Measurements from ENCODE around the gene IPCEF1.

The IPCEF1 gene

DNA sequence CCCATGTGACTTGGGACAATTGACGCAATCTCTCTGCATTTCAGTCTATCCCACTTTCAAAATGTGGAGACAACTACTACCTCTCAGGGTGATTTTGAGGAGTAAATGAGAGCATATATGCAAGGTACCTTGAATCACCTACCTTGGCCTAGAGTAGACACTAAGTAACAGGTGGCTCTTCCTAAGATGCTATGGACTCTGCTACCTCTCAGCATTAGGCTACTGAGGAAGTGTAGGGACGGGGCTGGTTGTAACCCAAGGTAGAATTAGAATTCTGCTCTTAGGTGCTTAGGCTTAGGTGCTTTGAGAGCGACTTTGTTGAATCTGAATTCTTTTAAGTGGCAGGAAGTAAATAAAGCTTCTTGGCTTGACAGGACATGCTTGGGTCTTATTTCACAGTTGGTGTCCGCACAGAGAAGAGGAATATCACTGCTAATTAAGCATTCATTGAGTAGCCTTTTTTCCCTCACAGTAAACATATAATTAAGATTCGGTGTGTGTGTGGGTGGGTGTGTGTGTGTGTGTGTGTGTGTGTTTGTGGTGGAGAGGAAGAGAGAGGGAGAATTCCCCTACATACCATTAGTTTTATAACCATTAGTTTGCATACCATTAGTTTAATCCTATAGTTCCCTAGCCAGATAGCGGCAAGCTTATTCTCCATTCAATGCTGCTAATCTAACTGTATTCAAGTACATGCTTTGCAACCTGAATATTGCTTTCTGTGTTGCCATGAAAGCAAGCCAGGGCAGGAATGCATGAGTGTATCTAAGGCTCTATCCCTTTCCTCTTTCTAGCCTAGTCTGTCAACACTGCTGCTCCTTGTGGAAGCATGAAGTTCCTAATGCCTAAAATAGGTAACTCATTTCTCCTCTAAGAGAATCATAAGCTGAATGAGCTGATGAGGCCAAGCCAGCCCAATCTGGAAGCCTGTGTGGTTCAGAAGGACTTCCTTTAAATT, 112.5 kb downstream of the IPCEF1 start:
- DNase-seq, result no peak

DNA sequence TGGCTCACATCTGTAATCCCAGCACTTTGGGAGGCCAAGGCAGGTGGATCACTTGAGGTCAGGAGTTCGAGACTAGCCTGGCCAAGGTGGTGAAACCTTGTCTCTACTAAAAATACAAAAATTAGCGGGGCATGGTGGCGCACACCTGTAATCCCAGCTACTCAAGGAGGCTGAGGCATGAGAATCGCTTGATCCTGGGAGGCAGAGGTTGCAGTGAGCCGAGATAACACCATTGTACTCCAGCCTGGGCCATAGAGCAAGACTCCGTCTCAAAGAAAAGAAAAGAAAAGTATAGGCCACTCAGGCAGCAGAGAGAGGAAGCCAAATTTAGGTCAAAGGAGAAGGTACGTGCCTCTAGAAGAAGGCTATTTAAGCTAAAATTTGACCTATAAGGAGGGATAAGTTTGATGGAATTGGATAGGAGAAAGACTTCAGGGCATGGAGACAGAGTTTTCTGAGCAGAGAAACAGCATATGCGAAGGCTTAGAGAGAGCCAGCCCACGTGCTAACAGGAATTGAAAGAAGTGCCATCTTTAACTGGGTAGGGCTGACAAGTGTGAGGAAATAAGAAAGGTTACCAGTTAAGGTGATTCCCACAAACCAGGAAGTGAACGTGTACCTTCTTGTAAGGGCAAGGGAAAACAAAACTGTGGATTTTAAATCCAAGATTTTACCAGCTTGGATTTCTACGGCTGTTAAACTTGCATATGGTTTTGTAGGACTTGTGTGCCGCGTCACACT, 113.8 kb downstream of the IPCEF1 start:
- DNase-seq, result no peak

DNA sequence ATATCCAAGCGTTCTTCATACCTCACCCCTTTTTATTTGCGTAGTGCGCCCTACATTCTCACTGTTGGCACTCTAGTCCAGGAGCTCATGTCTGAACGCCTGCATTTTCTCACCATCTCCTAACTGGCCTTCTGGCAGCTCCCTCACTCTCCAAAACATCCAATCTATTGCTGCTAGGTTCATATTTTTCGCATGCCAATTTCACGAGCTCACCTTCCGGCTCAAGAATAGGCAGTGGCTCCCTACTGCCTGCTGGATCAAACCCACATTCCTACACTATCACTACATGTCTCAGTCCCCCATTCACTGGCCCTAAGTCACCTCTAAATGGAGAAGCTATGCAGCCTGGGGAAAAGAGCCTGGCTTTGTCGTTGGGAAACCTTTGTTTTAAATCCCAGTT, 115.0 kb downstream of the IPCEF1 start:
- no peak for DNase-seq

DNA sequence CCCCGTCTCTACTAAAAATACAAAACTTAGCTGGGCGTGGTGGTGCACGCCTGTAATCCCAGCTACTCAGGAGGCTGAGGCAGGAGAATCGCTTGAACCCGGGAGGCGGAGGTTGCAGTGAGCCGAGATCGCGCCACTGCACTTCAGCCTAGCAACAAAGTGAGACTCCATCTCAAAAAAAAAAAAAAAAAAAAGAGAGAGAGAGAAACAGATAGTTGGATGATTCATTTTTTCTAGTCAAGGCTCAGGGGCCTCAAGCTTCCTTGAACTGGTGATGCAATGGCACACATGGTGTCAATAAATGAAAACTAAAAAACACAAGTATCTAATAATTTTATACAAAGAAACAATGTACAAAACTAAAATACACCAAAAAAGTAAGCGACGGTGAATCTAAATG, 115.5 kb downstream of the IPCEF1 start:
- peak in 1 of 5 experiments; percentile 33 for DNase-seq

DNA sequence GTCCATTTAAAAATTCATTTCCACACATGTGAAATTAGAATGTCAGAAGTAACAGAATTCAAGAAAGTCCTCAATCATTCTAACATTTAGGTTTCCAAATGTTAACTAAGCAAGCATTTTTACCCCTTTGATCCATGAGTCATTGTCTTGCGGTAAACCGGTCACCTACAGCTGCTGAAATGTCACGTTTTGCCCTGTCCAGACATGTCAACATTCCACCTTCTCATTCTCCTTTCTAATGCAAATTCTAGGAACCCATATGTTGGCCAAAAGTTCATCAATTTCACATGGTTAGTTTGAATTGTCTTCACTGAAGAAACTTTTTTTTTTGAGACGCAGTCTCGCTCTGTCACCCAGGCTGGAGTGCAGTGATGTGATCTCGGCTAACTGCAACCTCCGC, 117.2 kb downstream of the IPCEF1 start:
- peak in 1 of 5 experiments; percentile 28 for DNase-seq

DNA sequence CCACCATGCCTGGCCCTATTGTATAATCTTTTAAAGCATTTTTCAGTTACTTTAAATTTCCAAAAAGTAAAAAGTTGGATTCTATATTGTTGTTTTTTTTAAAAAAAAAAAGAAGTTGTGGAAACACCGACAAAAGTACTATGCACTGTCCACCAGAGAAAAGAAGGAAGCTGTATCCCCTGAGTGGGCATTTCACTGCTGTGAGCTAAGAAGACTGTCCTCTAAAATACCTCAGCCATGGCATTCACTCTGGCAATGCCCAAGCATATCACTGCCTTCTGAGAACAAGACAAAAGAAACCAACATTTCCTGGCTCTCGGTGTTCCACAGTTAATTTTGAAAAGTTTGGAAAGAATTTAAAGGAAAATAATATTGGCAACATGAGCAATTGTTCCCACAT, 117.8 kb downstream of the IPCEF1 start:
- no peak for DNase-seq

DNA sequence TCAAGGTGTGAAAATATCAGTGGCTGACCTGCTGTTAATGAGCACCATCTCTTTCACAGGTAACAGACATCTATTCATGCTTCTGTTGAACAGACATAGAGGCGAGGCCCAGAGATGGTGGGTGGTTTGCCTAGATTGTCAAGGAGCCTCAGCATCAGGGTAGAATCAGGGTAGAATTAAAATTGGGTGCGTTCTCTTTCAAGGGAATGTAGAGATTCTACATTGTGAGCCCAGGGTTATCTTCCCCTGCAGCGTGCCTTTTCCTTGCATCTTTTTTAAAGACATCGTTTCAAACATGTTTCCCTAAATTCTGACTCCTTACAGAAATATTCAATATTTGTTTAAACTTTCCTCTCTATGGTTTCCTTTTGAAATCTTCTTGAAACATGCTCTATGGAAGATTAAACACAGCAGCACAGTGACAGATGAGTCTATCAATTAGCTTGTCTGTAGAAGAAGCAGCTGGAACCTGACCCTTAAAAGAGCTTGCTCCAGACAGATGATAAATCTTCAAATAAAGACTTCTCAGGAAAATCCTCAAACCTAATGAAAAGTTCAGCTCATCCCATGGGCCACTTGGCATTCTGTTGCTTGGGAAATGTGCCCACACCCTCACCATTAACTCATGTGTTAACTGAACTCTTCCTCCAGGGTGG, 119.8 kb downstream of the IPCEF1 start:
- no peak for DNase-seq

DNA sequence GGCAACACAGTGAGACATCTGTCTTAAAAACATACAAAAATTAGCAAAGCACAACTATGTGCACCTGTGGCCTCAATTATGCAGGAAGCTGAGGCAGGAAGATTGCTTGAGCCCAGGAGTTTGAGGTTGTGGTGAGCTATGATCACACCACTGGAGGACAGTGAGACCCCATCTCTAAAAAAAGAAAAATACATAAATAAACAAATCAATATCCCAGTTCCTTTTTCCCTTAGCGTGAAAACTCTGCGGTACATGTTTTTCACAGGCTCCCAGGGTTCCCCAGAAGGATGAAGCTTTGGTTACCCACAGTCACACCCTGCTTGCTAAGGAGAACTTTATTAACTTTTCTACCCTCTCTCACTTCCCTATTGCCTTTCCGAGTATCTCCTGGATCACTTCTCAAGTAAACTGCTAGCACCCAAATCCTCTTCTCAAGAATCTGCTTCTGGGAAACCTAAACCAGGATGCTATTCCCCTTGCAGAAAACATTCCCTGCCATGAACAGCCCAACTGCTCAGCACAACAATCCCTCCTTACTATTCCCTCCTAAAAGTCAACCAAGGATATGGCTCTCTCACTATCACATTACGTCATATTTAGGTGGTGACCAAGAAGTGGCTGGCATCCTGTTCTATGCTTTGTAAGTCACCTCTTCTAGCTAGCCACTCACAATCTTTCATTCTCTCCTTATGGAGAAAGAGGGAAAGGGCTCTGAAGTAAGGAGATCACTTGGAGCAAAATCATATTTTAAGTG, 122.4 kb downstream of the IPCEF1 start:
- DNase-seq, result no peak

DNA sequence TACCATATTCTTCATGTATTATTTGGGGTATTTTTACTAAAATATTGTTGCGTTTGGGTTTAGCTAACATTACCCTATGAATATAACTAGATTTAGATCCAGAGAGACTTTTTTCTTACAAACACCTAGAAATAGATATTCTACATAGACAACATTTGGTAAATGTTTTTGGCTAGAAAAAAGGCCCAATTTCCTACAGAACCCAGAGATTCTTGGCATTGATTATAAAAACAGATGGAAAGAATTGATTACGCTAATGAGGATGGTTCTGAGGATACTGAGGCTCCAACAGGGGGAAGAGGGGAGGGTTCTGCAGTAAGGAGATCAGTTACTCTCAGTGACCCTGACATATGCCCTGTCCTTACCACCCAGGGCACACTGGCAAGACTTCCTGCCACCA, 123.2 kb downstream of the IPCEF1 start:
- no peak for DNase-seq

DNA sequence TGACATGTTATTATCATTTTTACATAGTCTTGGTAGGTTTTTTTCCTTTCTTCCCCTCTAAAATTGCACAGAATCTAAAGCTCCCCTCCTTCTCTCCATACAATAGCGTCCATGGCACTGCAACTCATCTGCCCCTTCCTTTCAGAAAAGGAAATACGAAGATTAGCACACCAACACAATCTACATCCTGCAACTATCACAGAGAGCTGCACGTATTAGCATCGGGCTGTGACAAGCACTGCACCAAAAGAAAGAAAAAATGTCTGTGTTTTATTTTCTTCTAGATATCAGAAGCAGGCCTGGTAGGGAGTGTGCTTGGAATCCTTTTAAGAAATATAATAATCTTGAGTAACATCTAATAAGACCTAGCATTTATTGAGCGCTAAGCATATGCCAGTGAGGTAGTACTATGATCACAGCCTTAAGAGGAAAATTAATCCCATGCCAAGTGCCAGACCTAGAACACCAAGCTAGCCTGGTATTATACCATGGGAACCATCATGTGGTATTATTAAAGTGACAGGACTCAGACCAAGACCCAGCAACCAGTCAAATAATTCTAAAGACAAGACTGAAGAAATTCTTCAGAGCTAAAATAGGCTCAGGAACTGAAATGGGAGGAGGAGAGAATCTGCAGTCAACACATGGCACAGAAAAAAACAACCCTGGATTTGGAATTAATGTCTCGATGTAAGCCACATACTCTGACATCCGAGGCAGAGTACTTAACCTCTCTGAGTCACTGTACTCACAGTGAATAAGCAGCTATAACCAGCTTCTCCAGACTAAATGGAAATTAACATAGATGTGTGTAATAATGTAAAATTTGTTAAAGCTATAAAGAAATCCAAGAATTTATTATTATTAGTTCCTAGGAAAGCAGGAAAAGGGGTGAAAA, 124.3 kb downstream of the IPCEF1 start:
- DNase-seq, result peak in 1 of 5 experiments; percentile 43

DNA sequence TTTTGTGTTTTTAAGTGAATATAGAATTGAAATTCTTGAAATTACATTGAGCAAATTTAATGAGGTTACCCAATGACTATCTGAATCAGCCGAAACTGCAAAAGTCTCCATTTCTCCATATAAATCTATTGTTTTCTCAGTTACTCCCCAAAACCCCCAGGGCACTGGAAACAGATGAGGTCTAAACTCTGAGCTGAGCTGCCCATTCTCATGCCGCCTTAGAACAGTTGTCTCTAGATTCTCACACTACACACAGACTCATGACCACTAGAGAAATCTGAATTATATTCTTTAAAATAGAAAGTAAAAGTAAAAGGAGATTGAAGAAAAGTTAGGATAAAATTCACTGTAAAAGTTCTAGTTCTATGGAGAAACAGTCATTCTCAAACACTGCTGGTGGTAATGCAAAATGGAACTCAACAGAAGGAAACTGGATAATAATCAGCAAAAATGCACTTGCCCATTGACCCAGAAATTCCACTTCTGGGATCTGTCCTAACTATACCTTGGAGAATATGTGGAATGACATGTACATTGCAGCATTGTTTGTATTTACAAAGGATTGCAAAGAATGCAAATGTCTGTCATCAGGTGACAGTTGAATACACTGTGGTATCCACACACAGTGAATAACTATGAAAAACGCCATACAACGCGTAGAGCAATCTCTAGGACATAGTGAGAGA, 125.5 kb downstream of the IPCEF1 start:
- no peak for DNase-seq

DNA sequence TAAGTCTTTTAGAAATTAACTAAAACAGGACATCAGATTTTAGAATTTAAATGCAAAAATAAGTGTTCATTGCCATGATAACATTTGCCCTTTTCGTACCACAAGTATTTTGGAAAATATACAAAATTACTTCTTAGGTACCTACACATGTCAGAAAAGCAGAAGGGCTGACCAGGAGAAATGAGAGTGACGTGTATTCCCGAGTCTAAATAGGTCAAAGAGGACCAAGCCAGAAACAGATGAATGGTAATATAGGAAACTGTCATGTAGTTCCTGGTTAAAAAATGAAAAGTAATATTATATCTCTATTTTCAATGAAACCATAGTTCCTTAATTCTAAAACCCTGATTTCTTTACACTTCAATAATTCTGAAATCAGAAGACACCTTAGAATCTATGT, 126.2 kb downstream of the IPCEF1 start:
- no peak for DNase-seq

DNA sequence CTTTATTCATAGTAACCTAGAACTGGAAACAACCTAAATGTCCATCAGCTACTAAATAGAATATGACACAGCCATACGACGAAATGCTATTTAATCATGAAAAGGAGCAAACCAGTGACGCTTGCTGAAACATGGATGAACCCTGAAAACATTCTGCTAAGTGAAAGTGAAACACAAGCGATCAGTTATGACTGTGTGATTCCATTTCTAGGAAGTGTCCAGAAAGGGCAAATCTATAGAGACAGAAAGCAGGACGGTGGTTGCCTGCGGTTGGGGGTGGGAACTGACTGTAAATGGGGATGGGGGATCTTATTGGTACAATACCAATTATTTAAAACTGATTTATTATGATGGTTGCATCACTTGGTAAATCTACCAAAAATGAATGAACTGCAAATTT, 126.8 kb downstream of the IPCEF1 start:
- DNase-seq, result peak in 3 of 5 experiments; percentile 35 to 84 (median 55)

DNA sequence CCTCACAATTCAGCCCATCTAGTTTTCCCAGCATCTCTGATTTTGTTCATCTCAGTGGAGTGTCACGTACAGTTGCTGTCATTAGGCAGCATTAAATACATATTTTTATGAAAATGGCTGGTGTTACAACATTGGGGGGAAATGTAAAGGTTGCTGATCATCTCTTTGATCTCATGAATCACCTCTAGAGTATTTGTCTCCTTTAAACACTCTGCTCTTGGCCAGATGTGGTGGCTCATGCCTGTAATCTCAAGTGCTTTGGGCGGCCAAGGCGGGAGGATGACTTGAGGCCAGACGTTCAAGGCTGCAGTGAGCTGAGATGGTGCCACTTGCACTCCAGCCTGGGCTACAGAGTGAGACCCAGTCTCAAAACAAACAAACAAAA, 128.1 kb downstream of the IPCEF1 start:
- DNase-seq, result no peak

DNA sequence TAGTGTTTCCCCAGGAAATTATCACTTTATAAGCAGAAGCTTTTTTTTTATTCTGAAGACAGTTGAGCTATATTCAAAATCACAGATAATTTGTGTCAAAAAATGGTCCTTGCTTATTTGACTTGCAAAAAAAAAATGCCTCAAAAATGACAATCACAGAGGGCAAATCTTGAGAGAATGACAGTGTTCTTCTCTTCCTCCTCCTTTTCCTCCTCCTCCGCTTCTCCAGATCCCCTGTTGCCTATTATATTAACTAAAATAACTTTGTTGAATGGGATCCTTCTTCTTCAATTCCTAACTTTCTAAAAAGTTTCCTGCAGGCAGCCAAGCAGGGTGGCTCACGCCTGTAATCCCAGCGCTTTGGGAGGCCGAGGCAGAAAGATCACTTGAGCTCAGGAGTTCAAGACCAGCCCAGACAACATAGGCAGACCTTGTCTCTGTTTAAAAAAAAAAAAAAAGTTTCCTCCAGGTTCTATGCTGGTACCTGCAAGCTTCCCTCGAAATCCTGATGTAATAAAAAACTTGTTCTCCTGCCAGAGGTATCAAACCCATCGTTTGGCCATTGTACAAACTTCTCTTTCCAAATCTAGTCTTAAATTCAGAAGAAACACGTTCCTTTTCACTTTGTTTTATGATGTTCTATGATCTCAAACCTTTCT, 128.6 kb downstream of the IPCEF1 start:
- no peak for DNase-seq

DNA sequence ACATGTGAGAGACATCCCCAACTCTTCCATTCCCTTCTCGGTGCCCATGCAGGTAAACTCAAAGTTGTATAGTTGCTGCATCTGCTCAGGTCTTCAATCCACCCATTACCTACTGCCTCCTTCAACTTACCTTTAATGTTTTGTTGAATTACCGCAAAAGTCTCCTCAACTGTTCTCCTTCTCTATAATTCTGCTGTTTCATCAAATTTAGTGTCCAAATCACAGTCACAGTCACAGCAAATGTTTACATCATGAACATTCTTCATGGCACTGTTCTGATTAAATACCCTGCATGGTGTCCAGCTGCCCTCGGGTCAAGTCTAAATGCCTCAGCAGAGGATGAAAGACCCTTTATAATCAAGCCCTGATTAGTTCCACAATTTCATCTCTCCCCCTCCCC, 130.1 kb downstream of the IPCEF1 start:
- no peak for DNase-seq

DNA sequence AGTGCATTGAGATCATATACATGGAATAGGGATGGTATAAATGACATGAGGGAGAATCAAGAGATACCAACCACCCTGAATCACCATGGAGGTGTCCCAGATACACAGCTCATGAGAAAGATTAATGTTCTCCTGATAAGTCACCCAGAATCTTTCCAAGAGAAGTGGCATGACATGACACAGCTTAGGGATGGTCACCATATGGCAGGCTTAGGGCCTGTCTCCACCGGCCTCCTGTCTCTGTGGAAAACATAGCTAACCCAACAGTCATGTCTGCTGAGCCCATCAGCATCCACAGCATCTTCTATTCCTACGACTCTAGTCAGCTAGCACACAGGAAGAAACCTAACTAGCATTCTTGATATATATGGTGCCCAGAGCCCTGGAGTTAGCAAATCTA, 133.3 kb downstream of the IPCEF1 start:
- no peak for DNase-seq

DNA sequence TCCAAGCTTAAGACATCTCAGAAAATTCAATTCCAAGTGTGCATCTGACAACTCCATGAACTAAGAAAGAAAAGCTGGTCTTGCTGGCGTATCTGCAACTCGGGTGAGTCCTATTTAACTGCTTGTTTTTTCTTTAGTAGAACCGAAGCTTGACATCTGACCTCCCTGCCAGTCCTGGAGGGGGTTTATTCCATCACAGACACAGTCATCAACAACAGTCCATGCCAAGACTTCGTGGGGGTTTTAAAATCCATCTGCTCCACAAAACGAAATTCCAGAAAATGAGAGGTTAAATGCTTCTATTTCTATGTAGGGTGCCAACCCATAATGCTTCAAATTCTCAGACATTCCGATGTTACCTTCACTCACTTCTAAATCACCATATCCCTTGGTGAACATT, 133.9 kb downstream of the IPCEF1 start:
- no peak for DNase-seq

DNA sequence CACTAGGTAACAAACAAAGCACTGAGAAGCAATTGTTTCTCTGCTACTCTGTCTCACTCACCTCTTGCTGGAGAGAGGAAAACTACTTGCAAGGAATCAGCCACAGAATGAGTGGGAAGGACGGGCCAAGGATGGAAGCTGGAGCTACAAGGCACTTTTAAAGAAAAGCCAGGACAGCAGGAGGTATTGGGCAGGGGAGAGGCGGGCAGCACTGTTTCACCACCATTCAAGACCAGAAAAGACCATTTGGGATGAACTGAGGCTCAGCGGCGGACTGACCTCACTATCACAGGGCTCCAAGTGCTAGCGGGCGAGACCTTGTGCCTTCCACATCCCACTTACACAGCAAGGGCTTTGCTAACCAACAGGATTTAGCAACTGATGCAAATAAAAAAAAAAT, 137.4 kb downstream of the IPCEF1 start:
- DNase-seq, result no peak

DNA sequence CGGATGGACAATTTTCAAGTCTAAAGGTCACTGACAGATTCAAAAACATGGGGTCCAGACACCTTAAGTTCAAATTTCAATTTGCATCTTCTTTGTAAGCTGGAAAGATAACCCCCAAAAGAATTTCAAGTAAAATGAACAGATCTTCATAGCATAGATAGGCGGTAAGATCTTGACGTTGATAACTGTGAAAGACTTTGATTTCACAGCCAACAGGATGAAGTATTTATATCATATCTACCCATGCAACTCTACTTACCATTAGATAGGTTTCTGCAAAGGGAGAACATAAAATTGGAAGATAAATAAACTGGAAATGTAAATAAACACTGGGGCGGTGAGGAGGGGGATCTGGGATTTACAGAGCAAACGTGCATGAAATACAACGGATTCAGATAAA, 137.8 kb downstream of the IPCEF1 start:
- DNase-seq, result peak in 1 of 5 experiments; percentile 34
